ENCODE results near the gene METAP1.

DNA sequence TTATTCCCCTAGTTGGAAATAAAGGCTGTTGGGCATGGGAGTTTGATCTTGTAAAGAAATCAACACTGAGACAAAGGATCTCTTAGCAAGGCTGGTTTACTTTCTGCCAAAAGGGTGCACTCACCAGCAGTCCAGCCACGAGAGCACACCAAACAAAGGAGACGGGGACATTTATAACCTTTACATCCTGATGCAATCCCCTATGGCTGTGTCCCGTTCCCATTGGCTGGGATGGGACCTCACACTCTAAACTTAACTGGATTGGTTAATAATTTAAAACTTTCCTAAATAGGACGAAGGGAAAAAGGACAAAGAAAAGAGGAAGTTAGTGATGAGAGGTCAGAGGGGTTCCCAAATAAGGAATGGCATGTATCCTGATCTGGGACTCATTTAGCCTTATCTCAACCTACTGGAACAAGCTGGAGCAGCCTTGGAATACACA lies 17.9 kb downstream of the METAP1 start:
- TF ChIP-seq, protein P1, sequence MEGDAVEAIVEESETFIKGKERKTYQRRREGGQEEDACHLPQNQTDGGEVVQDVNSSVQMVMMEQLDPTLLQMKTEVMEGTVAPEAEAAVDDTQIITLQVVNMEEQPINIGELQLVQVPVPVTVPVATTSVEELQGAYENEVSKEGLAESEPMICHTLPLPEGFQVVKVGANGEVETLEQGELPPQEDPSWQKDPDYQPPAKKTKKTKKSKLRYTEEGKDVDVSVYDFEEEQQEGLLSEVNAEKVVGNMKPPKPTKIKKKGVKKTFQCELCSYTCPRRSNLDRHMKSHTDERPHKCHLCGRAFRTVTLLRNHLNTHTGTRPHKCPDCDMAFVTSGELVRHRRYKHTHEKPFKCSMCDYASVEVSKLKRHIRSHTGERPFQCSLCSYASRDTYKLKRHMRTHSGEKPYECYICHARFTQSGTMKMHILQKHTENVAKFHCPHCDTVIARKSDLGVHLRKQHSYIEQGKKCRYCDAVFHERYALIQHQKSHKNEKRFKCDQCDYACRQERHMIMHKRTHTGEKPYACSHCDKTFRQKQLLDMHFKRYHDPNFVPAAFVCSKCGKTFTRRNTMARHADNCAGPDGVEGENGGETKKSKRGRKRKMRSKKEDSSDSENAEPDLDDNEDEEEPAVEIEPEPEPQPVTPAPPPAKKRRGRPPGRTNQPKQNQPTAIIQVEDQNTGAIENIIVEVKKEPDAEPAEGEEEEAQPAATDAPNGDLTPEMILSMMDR (IDR thresholded peaks at IDR 0.05): no peak
- no peak for TF ChIP-seq POLR2AphosphoS5 (IDR thresholded peaks at IDR 0.05; ENCODE audit: insufficient read depth in 1 of 2, low read depth in 1 of 2)

Measured in vagina (tissue), 2 donors.